Activated CD4-positive, alpha-beta T cell treated with anti-CD3 and anti-CD28 coated beads for 1 hour (primary cell): ENCODE data around the gene RYR2.
"Not testable (repeated sequence)": the region's sequence is repeated elsewhere in the genome, so short reads cannot be mapped to it uniquely, and the experiment has no call there.

Source experiments
- DNase-seq: peaks from one replicate; pipeline ENCODE4 v3.0.0-alpha.2; 2020

RYR2 gene

GRCh38 chr1:237590386-237590785 is 548.4 kb downstream of the RYR2 start:
- DNase-seq, result no peak

- DNase-seq, result no peak
Observed at GRCh38 chr1:237591353-237591752, 549.4 kb downstream of the RYR2 start.

GRCh38 chr1:237603036-237603568 is 561.1 kb downstream of the RYR2 start:
- DNase-seq, result not testable (repeated sequence)

GRCh38 chr1:237608433-237608832 is 566.4 kb downstream of the RYR2 start:
- DNase-seq, result no peak

GRCh38 chr1:237610157-237610556 is 568.2 kb downstream of the RYR2 start:
- no peak for DNase-seq

- DNase-seq, result no peak
Observed at GRCh38 chr1:237613984-237614383, 572.0 kb downstream of the RYR2 start.

GRCh38 chr1:237619553-237619952 is 577.6 kb downstream of the RYR2 start:
- DNase-seq, result no peak

- DNase-seq, result no peak
Observed at GRCh38 chr1:237634922-237635321, 592.9 kb downstream of the RYR2 start.

GRCh38 chr1:237638555-237638954 is 596.6 kb downstream of the RYR2 start:
- no peak for DNase-seq

GRCh38 chr1:237640011-237640671 is 598.2 kb downstream of the RYR2 start:
- no peak for DNase-seq

GRCh38 chr1:237640966-237641365 is 599.0 kb downstream of the RYR2 start:
- DNase-seq, result no peak

- no peak for DNase-seq
Observed at GRCh38 chr1:237650809-237651208, 608.8 kb downstream of the RYR2 start.

GRCh38 chr1:237655778-237656177 is 613.8 kb downstream of the RYR2 start:
- DNase-seq, result no peak

- no peak for DNase-seq
Observed at GRCh38 chr1:237664348-237664747, 622.4 kb downstream of the RYR2 start.

- DNase-seq, result no peak
Observed at GRCh38 chr1:237670302-237670701, 628.3 kb downstream of the RYR2 start.

GRCh38 chr1:237671262-237671661 is 629.3 kb downstream of the RYR2 start:
- no peak for DNase-seq

GRCh38 chr1:237671935-237672334 is 630.0 kb downstream of the RYR2 start:
- DNase-seq, result no peak

GRCh38 chr1:237672748-237673147 is 630.8 kb downstream of the RYR2 start:
- DNase-seq, result no peak

GRCh38 chr1:237673631-237674030 is 631.6 kb downstream of the RYR2 start:
- no peak for DNase-seq

GRCh38 chr1:237677979-237678378 is 636.0 kb downstream of the RYR2 start:
- DNase-seq, result no peak

GRCh38 chr1:237679687-237680086 is 637.7 kb downstream of the RYR2 start:
- DNase-seq, result no peak

- DNase-seq, result no peak
Observed at GRCh38 chr1:237681210-237681609, 639.2 kb downstream of the RYR2 start.

- DNase-seq, result no peak
Observed at GRCh38 chr1:237684236-237684635, 642.3 kb downstream of the RYR2 start.

GRCh38 chr1:237685551-237685950 is 643.6 kb downstream of the RYR2 start:
- DNase-seq, result no peak

- DNase-seq, result no peak
Observed at GRCh38 chr1:237687804-237688203, 645.8 kb downstream of the RYR2 start.
